Neural progenitor cell (in vitro differentiated cells): ENCODE measurements around the gene CYB5R4. TPM values are rescaled to one million over a fixed set of nuclear protein-coding genes. Genes with fewer than 3 reads are reported as not detected.

Source experiments
- DNase-seq: peaks from one replicate; pipeline ENCODE4 v3.0.0-alpha.2; 2016; ENCODE audit warnings: low spot score
- H2AFZ ChIP-seq: fragments of 200-600 bp; sonication (generic); replicated peaks from 2 replicates; pipeline ENCODE4 v1.6.1; 2016; ENCODE audit warnings: antibody characterized with exemption
- H3F3A ChIP-seq: fragments of 200-600 bp; sonication (generic); 2 replicates; pipeline ENCODE4 v1.6.1; 2016; ENCODE audit warnings: antibody characterized with exemption, low read depth
- H3K27ac ChIP-seq: fragments of 200-600 bp; sonication (generic); 2 replicates; pipeline ENCODE4 v1.5.1; 2016; ENCODE audit warnings: mild to moderate bottlenecking
- H3K27me3 ChIP-seq: fragments of 200-600 bp; sonication (generic); 2 replicates; pipeline ENCODE4 v1.6.1; 2016; ENCODE audit warnings: mild to moderate bottlenecking, moderate library complexity
- H3K36me3 ChIP-seq: fragments of 200-600 bp; sonication (generic); 2 replicates; pipeline ENCODE4 v1.5.1; 2016
- H3K4me1 ChIP-seq: fragments of 200-600 bp; sonication (generic); 2 replicates; pipeline ENCODE4 v1.6.1; 2016; ENCODE audit warnings: mixed run types
- H3K4me2 ChIP-seq: fragments of 200-600 bp; sonication (generic); 2 replicates; pipeline ENCODE4 v1.6.1; 2016
- H3K4me3 ChIP-seq: fragments of 200-600 bp; sonication (generic); 2 replicates; pipeline ENCODE4 v1.5.1; 2016
- H3K79me2 ChIP-seq: fragments of 200-600 bp; sonication (generic); 2 replicates; pipeline ENCODE4 v1.6.1; 2016; ENCODE audit warnings: low read depth
- H3K9ac ChIP-seq: fragments of 200-600 bp; sonication (generic); 2 replicates; pipeline ENCODE4 v1.6.1; 2016
- H3K9me3 ChIP-seq: fragments of 200-600 bp; sonication (generic); 2 replicates; pipeline ENCODE4 v1.5.1; 2016; ENCODE audit warnings: low read depth
- H4K20me1 ChIP-seq: fragments of 200-600 bp; sonication (generic); 2 replicates; pipeline ENCODE4 v1.6.1; 2016; ENCODE audit warnings: low read depth
- H3K27ac Mint-ChIP-seq: 3 replicates; pipeline ENCODE4 v1.8.0; 2021; ENCODE audit warnings: mixed read lengths
- H3K27me3 Mint-ChIP-seq: 2 replicates; pipeline ENCODE4 v1.8.0; 2022; ENCODE audit warnings: low read depth, mild to moderate bottlenecking, inconsistent platforms, moderate library complexity, mixed read lengths; ENCODE audit not compliant: insufficient read depth
- H3K36me3 Mint-ChIP-seq: 3 replicates; pipeline ENCODE4 v1.8.0; 2021; ENCODE audit warnings: mixed read lengths
- H3K4me1 Mint-ChIP-seq: 3 replicates; pipeline ENCODE4 v1.8.0; 2021; ENCODE audit warnings: mixed read lengths
- H3K4me3 Mint-ChIP-seq: 3 replicates; pipeline ENCODE4 v1.8.0; 2021; ENCODE audit warnings: mild to moderate bottlenecking, moderate library complexity, mixed read lengths
- H3K9me3 Mint-ChIP-seq: 3 replicates; pipeline ENCODE4 v1.8.0; 2020; ENCODE audit warnings: mixed read lengths
- CTCF ChIP-seq: fragments of 200-600 bp; sonication (generic); IDR thresholded peaks from 2 replicates; pipeline ENCODE4 v1.5.1; 2017; ENCODE audit warnings: antibody characterized with exemption, mild to moderate bottlenecking
- EZH2 ChIP-seq: fragments of 200-600 bp; sonication (generic); IDR thresholded peaks from 2 replicates; pipeline ENCODE4 v1.6.1; 2017; ENCODE audit warnings: antibody characterized with exemption, mild to moderate bottlenecking, moderate library complexity
- EZH2phosphoT487 ChIP-seq: fragments of 200-600 bp; sonication (generic); IDR thresholded peaks from 2 replicates; pipeline ENCODE4 v1.6.1; 2017; ENCODE audit warnings: antibody characterized with exemption
- total RNA-seq: library from RNA; depleted of rRNA; stranded (reverse); fragments of >200 nt; gene quantifications from 2 replicates; pipeline ENCODE4 v1.2.3, GENCODE V29; 2015; ENCODE audit warnings: low replicate concordance

Gene CYB5R4
- total RNA-seq, 1 donor from 2014 or later = 8.5 TPM

- Mint-ChIP-seq H3K36me3 (peaks cover 5% of the 10 kb centered on the region), H3K9me3 (peaks cover 14% of the 10 kb centered on the region), H3K27me3 (no peaks in the 10 kb centered on the region), H3K27ac (no peak overlapping the region), H3K4me3 (no peak overlapping the region), H3K4me1 (no peaks in the 10 kb centered on the region)
- H3K9ac ChIP-seq = no peak overlapping the region
- no peaks in the 10 kb centered on the region for H3K36me3 ChIP-seq
- H3K4me3 ChIP-seq = no peak overlapping the region
- no peak for DNase-seq
- no peaks in the 10 kb centered on the region for H3K79me2 ChIP-seq
- H3K9me3 ChIP-seq = peaks cover 4% of the 10 kb centered on the region
- H3K4me2 ChIP-seq = no peak overlapping the region
- no peak overlapping the region for H2AFZ ChIP-seq
- no peak overlapping the region for H3K27ac ChIP-seq
- H3K4me1 ChIP-seq = no peaks in the 10 kb centered on the region
- no peak for TF ChIP-seq EZH2
- no peak for TF ChIP-seq EZH2phosphoT487
- TF ChIP-seq CTCF = no peak
- peaks cover 3% of the 10 kb centered on the region for H3F3A ChIP-seq
- no peaks in the 10 kb centered on the region for H4K20me1 ChIP-seq
- no peaks in the 10 kb centered on the region for H3K27me3 ChIP-seq
These were observed 111.1 kb downstream of the CYB5R4 start for GRCh38 chr6:83970582-83970981.

- Mint-ChIP-seq H3K4me1 (no peaks in the 10 kb centered on the region), H3K27ac (no peak overlapping the region), H3K9me3 (peaks cover 7% of the 10 kb centered on the region), H3K4me3 (no peak overlapping the region), H3K27me3 (no peaks in the 10 kb centered on the region), H3K36me3 (no peaks in the 10 kb centered on the region)
- Histone ChIP-seq H4K20me1 (no peaks in the 10 kb centered on the region), H3K27ac (no peak overlapping the region), H3K79me2 (no peaks in the 10 kb centered on the region), H3K27me3 (no peaks in the 10 kb centered on the region), H3K4me2 (no peak overlapping the region), H3K9ac (no peak overlapping the region), H2AFZ (no peak overlapping the region), H3F3A (peaks cover 3% of the 10 kb centered on the region), H3K4me1 (peaks cover 9% of the 10 kb centered on the region), H3K4me3 (no peak overlapping the region), H3K36me3 (no peaks in the 10 kb centered on the region), H3K9me3 (peaks cover 4% of the 10 kb centered on the region)
- TF ChIP-seq EZH2phosphoT487 (no peak), EZH2 (no peak), CTCF (no peak)
- no peak for DNase-seq
These were observed 115.0 kb downstream of the CYB5R4 start for GRCh38 chr6:83974409-83975050.

DNA sequence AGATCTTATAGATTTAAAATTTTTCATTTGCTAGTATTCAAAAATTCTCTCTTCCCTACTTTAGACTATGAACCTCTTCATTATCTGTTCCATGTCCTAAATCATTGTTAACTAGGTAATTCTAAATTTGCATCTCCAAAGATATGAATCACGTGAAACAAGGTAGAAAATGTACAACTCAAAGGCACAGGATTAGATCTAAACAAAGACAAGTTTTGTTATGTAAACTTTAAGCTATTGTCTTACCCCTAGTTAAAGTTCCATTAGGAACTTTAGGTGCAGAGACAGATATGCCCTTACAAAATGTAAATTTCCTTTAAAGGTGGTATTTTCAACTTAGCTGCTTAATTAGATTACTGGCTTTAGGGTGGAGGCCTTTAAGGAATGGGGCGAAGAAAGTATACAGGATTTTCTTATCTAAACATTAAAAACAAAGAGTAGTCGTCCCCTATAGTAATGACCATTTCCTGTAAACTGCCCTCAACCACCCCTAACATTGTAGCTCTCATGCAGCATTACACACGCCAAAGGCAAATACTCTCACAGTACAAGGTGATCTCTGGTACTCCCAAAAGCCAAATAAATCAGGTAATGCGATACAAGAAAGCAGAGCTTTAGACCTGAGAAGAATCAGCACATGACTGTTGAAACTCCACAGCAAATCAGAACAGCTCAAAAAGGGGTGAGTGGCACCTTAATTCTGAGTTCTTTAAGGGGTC, 116.7 kb downstream of the CYB5R4 start:
- Mint-ChIP-seq H3K4me3 (no peak overlapping the region), H3K9me3 (peaks cover 3% of the 10 kb centered on the region), H3K36me3 (no peaks in the 10 kb centered on the region), H3K27me3 (no peaks in the 10 kb centered on the region), H3K27ac (no peak overlapping the region), H3K4me1 (no peaks in the 10 kb centered on the region)
- no peaks in the 10 kb centered on the region for H3K27me3 ChIP-seq
- peak overlapping the region; percentile 58 for H3K27ac ChIP-seq
- no peaks in the 10 kb centered on the region for H3K79me2 ChIP-seq
- H3K4me1 ChIP-seq = peaks cover 9% of the 10 kb centered on the region
- H3K36me3 ChIP-seq = peaks cover 5% of the 10 kb centered on the region
- H3K4me3 ChIP-seq = no peak overlapping the region
- no peak overlapping the region for H3K9ac ChIP-seq
- DNase-seq = no peak
- peak overlapping the region; percentile 47 for H3K4me2 ChIP-seq
- peaks cover 10% of the 10 kb centered on the region for H3K9me3 ChIP-seq
- peaks cover 3% of the 10 kb centered on the region for H3F3A ChIP-seq
- no peak overlapping the region for H2AFZ ChIP-seq
- H4K20me1 ChIP-seq = no peaks in the 10 kb centered on the region
- TF ChIP-seq EZH2phosphoT487 = no peak
- TF ChIP-seq EZH2 = no peak
- TF ChIP-seq CTCF = no peak
